ENCODE measurements around the gene FOXA3.

- TF ChIP-seq CTCF (IDR thresholded peaks at IDR 0.05) (no peak), POLR2A (IDR thresholded peaks at IDR 0.05) (no peak)
Observed at GRCh38 chr19:45823182-45823581, 40.9 kb upstream of the FOXA3 start.
